ENCODE results near the gene SPATA16.

- TF ChIP-seq CTCF (IDR thresholded peaks at IDR 0.05): no peak
- no peak for TF ChIP-seq POLR2AphosphoS5 (IDR thresholded peaks at IDR 0.05)
Observed at GRCh38 chr3:172972717-172973116, 168.3 kb downstream of the SPATA16 start.

Data from sigmoid colon (tissue), 4 donors.